GM18499 (cell line): ENCODE results near the gene MRAP2.
"Not testable (repeated sequence)": the region's sequence is repeated elsewhere in the genome, so short reads cannot be mapped to it uniquely, and the experiment has no call there.

Experiments
- ATAC-seq: cut with Tn5 transposase; IDR thresholded peaks from one replicate; pipeline ENCODE4 v1.9.1; 2021; ENCODE audit warnings: moderate number of reproducible peaks; ENCODE audit not compliant: insufficient read depth, unreplicated experiment

Gene MRAP2

GRCh38 chr6:84027340-84028181, 6.0 kb upstream of the MRAP2 start:
- ATAC-seq, result no peak

- no peak for ATAC-seq
Measured at GRCh38 chr6:84028350-84028749, 5.2 kb upstream of the MRAP2 start.

GRCh38 chr6:84032000-84032399, 1.6 kb upstream of the MRAP2 start:
- ATAC-seq, result not testable (repeated sequence)

GRCh38 chr6:84035484-84035883, 1.9 kb downstream of the MRAP2 start:
- no peak for ATAC-seq

- ATAC-seq, result no peak
Measured at GRCh38 chr6:84037425-84038089, 4.0 kb downstream of the MRAP2 start.

GRCh38 chr6:84042603-84043002, 9.0 kb downstream of the MRAP2 start:
- no peak for ATAC-seq

GRCh38 chr6:84043555-84043954, 10.0 kb downstream of the MRAP2 start:
- no peak for ATAC-seq

- ATAC-seq, result no peak
Measured at GRCh38 chr6:84046755-84047154, 13.2 kb downstream of the MRAP2 start.

- ATAC-seq, result no peak
Measured at GRCh38 chr6:84048588-84048987, 15.0 kb downstream of the MRAP2 start.

GRCh38 chr6:84050408-84050807, 16.8 kb downstream of the MRAP2 start:
- ATAC-seq, result no peak

GRCh38 chr6:84052204-84052882, 18.8 kb downstream of the MRAP2 start:
- ATAC-seq, result no peak

GRCh38 chr6:84052883-84053241, 19.3 kb downstream of the MRAP2 start:
- no peak for ATAC-seq

- no peak for ATAC-seq
Measured at GRCh38 chr6:84055647-84056046, 22.1 kb downstream of the MRAP2 start.

GRCh38 chr6:84057908-84058307, 24.3 kb downstream of the MRAP2 start:
- ATAC-seq, result no peak

GRCh38 chr6:84059082-84059481, 25.5 kb downstream of the MRAP2 start:
- ATAC-seq, result no peak

- ATAC-seq, result no peak
Measured at GRCh38 chr6:84061174-84061573, 27.6 kb downstream of the MRAP2 start.

- no peak for ATAC-seq
Measured at GRCh38 chr6:84061613-84062398, 28.2 kb downstream of the MRAP2 start.

- ATAC-seq, result no peak
Measured at GRCh38 chr6:84062519-84063154, 29.1 kb downstream of the MRAP2 start.

- no peak for ATAC-seq
Measured at GRCh38 chr6:84065693-84066290, 32.2 kb downstream of the MRAP2 start.

- ATAC-seq, result no peak
Measured at GRCh38 chr6:84066536-84066935, 33.0 kb downstream of the MRAP2 start.
